NCI-H187 (cell line): ENCODE data around the gene KITLG.
"Not testable (repeated sequence)": the region's sequence is repeated elsewhere in the genome, so short reads cannot be mapped to it uniquely, and the experiment has no call there.

ENCODE experiments used
- DNase-seq, 2 experiments: peaks; one replicate each; lab custom pipeline; 2025; lab: John Stamatoyannopoulos, UW

KITLG gene

DNA sequence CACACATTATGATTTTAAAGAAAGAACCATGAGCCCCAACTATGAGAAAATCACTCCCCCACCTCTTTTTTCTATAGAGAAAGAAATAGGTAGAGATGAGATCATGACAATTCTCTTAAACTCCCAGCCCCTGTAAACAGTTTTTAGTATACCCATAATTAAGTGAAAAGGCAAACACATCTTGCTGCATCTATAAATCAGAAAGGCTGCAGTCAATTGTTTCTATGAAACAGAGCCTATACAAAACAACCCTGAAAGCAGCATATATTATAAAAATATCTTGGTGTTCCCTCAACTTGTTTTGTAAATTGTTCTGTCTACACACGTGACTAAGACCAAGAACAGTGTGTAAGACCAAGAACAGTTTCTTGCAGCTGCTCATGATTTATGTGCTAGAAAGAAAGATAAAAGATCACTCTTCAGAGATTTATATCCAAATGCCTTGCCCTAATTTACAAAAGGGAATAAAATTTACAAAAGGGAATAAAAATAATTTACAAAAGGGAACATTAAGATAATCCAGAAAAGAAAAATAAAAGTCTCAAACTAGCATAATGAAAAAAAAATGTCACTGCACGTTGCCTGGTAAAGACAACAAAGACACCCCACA lies 4.8 kb downstream of the KITLG start:
- DNase-seq: no peak

DNA sequence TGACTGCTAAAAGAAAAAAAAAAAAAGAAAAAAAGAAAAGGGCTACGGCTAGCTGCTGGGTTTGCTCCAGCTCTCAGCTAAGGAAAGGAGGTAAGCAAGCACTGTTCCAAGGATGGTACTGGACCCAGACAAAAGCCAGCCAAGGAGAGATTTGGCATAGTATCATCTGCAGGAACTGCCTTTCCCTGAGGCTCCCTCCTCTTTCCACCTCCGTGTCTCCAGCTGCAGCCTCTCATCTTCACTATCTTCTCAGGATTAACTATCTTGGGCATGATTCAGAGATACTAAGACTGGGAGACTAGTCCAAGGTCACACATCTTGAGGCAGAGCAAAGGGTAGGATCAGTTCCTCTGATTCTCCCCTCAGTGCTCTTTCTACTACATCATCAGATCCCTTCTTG lies 6.0 kb downstream of the KITLG start:
- DNase-seq: no peak

- no peak for DNase-seq
Measured at GRCh38 chr12:88573583-88573982, 6.7 kb downstream of the KITLG start.

DNA sequence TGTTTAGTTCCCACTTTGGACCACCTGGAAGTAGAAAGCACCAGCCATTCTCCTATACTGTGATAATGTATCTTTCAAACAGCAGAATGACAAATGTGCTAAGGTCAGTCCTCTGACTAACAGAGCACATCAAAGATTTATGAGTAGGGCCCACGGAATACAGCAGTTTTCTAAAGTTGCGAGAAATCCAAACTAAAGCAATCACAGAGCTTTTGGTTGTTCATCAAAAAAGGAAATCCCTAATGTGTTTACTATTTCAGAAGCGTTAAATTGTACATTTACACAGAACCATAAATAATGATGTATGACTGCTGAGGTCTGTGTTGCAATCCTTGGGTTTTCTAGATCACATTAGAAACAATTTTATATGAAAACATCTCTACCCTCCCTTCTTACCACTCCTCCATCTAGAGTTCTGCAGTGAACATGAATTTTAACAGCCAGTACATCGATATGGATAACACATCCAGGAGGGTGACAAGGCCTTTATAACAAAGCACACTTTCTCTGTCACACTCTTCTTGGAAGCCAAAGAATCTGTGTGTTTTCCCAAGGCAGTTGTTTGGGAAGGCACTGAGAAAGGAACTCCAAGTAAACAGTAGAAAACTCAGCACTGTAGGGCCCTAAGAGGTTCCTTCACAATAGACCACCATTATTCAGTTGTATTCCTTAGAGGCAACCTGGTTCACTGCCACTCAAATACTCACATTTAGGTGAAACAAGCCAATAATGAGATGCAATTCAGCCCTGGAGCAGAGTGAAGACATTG lies 7.3 kb downstream of the KITLG start:
- no peak for DNase-seq

GRCh38 chr12:88571543-88571942 lies 8.7 kb downstream of the KITLG start:
- DNase-seq: no peak

DNA sequence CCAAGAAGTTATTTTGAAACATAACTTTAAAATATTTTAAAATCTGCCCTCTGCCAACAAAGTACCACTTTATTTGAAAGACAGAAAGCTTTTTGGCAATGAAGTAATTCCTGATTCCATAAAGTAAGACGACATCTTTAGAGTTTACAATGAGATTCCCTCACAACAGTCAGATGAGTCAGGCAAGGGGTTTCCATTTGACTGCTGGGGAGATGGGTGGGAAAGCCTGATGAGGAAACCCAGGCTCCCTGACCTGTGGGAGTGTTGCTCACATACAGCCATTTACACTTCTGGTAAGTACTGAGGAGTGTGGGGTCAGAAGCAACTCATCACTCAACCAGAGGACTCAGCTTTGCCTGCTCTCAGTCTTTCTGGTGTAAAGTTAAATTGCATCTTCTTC lies 10.2 kb downstream of the KITLG start:
- DNase-seq: no peak

GRCh38 chr12:88566430-88566829 lies 13.8 kb downstream of the KITLG start:
- DNase-seq: no peak

DNA sequence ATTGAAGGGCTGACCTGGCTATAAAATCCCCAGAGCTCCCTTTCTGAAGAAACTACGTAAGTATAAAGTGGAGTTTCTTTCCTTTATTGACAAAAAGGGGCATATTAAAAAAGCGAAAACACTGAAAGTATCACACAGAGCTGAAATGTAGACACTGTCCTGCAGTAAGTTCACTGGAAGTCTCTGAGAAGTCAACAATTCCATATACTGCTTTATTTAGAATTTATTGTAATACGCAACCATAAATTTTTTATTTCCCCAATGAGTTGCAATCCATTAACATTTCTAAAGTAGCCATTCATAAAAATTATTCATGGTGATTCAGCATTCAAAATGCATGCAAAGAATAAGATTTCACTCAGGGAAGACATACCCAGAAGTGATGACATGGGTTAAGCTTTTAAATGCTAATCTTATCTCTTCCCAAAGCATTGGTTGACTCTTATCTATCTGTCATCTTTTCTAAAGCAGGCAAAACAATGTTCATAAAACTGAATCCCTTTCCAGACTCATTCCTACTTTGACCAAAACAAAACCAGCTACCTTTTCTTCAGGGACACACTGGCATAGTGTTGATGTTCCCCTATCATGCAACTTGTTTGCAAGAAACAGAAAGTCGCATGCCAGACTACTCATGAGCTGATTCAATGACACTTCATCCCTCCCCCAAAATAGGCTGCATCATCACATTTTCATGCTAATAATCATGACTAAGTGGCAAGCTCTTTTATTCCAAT lies 17.3 kb downstream of the KITLG start:
- no peak for DNase-seq

GRCh38 chr12:88562151-88562550 lies 18.1 kb downstream of the KITLG start:
- no peak for DNase-seq

DNA sequence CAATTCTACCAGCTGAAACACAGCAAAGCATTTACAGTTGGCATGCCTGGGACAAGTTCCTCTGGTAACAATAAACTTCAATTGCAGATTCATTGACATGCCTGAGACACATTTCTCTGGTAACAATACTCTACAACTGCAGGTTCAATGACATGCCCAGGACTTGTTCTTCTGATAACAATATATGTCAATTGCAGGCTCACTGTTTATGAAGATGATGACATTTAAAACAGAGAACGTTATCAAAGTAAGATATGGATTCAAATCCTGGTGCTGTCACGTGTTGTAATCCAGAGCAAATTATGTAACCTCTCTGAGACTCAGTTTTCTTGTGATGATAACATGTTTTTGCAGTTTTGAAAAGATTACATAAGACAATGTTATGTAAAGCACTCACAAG lies 20.5 kb downstream of the KITLG start:
- DNase-seq: no peak

- no peak for DNase-seq
Measured at GRCh38 chr12:88559199-88559598, 21.1 kb downstream of the KITLG start.

DNA sequence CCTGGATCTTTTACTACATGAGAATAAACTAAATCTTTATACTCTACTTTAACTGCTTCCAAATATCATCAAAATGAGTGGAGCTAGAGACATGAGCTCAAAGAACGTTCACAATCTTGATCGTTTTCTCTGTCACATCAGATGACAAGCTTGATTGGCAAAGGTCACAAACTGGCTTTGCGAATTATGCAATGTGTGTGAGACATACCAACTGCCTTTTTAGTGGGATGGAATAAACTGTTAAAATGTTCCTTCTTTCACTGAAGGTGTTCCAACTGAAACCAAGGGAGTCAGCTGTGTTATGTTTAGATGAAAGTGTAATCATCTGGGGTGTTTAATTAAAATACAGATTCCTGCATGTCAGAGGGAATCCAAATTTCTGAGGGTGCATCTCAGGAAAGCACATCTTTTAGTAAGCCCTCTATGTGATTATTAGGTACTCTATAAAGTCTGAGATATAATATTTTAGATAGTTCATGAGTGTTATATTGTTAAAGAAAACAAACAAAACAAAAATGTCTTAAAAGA lies 21.9 kb downstream of the KITLG start:
- DNase-seq: no peak

DNA sequence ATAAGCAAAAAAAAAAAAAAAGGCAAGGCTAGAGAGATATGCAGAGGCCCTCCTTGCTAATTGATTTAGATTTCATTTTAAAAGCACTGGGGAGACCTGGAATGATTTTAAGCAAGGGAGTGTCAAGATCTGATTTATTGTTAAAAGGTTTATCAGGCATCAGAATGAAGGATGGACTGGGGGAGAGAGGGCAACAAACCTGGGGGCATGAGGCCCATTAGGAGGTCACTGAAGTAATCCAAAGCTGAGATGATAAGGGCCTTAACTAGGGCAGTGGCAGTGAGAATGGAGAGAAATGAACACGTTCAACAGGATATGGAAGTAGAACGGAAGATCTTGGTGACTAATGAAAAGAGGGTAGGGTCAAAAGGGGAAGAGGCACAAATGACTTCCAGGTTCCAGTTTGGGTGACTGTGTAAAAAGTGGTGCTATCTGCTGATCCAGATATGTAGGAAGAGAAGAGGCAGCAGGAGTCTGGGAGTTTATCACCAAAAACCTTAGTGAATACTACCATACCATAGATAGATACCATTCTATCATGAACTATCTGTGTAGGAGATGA lies 24.0 kb downstream of the KITLG start:
- DNase-seq: no peak

- DNase-seq: peak; percentile 15 to 22
Measured at GRCh38 chr12:88553941-88554658, 26.2 kb downstream of the KITLG start.

DNA sequence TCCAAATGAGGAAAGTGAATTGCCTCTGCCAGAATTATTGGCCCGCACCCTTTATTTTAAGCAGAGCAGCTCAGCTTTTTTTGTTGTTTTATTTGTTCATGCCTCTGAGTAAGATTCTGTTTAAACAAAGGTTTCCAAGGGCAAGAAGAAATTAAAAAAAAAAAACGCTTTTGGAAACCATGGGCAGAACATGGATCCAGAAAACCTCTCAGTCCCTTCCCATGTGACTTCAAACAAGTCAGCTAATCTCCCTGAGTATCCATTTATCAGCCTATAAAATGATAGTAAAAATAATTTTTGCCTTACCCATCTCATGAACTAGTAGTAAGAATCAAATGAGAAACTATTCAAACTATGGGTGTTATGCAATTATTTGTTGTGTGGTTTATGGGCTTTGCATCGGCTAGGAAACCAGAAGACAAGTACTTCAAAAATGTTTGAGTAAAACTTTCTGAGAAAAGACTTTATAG lies 27.6 kb downstream of the KITLG start:
- DNase-seq: no peak

DNA sequence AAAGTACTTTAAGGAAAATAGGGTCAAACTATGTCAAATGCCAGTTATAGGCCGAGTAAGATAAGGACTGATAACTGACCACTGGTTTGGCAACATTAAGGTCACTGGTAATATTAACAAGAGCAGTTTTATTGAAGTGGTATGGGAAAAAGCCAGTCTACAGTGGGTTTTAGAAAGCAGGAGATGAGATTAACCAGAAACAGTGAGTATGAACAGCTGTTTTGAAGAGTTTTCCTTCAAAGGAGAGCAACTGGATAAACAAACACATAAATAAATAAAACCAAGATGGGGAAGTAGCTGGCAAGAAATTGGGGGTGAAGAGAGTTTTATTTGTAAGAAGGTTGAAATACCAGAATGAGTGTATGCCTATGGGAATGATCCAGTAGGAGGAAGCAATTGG lies 30.3 kb downstream of the KITLG start:
- no peak for DNase-seq

- not testable (repeated sequence) for DNase-seq
Measured at GRCh38 chr12:88547949-88548348, 32.3 kb downstream of the KITLG start.

GRCh38 chr12:88546853-88547252 lies 33.4 kb downstream of the KITLG start:
- no peak for DNase-seq

DNA sequence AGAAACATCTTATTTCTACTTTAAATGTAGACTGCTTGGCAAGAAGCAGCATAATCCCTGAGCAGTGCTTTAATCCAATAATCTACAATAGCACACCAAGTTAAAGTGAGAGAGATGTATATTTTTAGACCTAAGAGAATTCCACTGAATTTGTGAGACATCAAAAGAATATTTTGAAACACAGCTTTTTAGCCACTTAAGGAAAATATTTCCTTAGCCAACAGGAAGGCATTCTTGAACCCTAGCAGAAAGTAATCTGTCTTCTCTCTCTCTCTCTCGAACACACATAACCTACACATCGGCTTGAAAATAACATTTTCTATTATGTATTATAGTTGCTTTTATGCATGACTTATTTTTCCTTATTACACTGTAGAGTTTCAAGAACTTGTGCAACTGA lies 34.0 kb downstream of the KITLG start:
- no peak for DNase-seq

GRCh38 chr12:88544991-88545980 lies 35.0 kb downstream of the KITLG start:
- no peak for DNase-seq

- DNase-seq: no peak
Measured at GRCh38 chr12:88539893-88540292, 40.4 kb downstream of the KITLG start.
